DOHH2 (cell line): ENCODE data around the gene FBXO48.

Source experiments
- CTCF ChIP-seq: fragments of 200-600 bp; sonication (generic); IDR thresholded peaks from one replicate; pipeline ENCODE4 v1.5.1; 2014; ENCODE audit warnings: antibody characterized with exemption, mild to moderate bottlenecking, low read depth, low read length; ENCODE audit not compliant: poor library complexity, severe bottlenecking
- EZH2phosphoT487 ChIP-seq: fragments of 200-600 bp; sonication (generic); IDR thresholded peaks from 2 replicates; pipeline ENCODE4 v1.6.1; 2017; ENCODE audit warnings: borderline replicate concordance, mild to moderate bottlenecking, antibody characterized with exemption, low read length, moderate library complexity, mixed read lengths

- TF ChIP-seq CTCF: no peak
- TF ChIP-seq EZH2phosphoT487: no peak
Measured at GRCh38 chr2:68467077-68467960, at the start of gene FBXO48, which contains the start of gene APLF.
